ENCODE measurements around the gene DTL.

The DTL gene

GRCh38 chr1:212035835-212036605 is 472 bp downstream of the DTL start:
- no peak for DNase-seq

- DNase-seq, result peak; percentile 9
Measured at GRCh38 chr1:212037900-212038299, 2.4 kb downstream of the DTL start.

GRCh38 chr1:212039622-212040021 is 4.1 kb downstream of the DTL start:
- no peak for DNase-seq

GRCh38 chr1:212040629-212041412 is 5.3 kb downstream of the DTL start:
- peak; percentile 43 for DNase-seq

GRCh38 chr1:212042436-212042835 is 6.9 kb downstream of the DTL start:
- no peak for DNase-seq

GRCh38 chr1:212044851-212045250 is 9.3 kb downstream of the DTL start:
- DNase-seq, result no peak

- no peak for DNase-seq
Measured at GRCh38 chr1:212045981-212046380, 10.4 kb downstream of the DTL start.

GRCh38 chr1:212053993-212054392 is 18.4 kb downstream of the DTL start:
- no peak for DNase-seq

- DNase-seq, result no peak
Measured at GRCh38 chr1:212055333-212055732, 19.8 kb downstream of the DTL start.

- no peak for DNase-seq
Measured at GRCh38 chr1:212060632-212061472, 25.3 kb downstream of the DTL start.

- DNase-seq, result peak; percentile 39
Measured at GRCh38 chr1:212062832-212063438, 27.4 kb downstream of the DTL start.

- DNase-seq, result no peak
Measured at GRCh38 chr1:212067787-212068186, 32.2 kb downstream of the DTL start.

- DNase-seq, result peak; percentile 13
Measured at GRCh38 chr1:212070720-212071302, 35.3 kb downstream of the DTL start.

- DNase-seq, result no peak
Measured at GRCh38 chr1:212072047-212072446, 36.5 kb downstream of the DTL start.

GRCh38 chr1:212073490-212073889 is 37.9 kb downstream of the DTL start:
- DNase-seq, result no peak

GRCh38 chr1:212074313-212074712 is 38.8 kb downstream of the DTL start:
- no peak for DNase-seq

- DNase-seq, result no peak
Measured at GRCh38 chr1:212074856-212075255, 39.3 kb downstream of the DTL start.

- no peak for DNase-seq
Measured at GRCh38 chr1:212077028-212077427, 41.5 kb downstream of the DTL start.

GRCh38 chr1:212078826-212079225 is 43.3 kb downstream of the DTL start:
- no peak for DNase-seq

GRCh38 chr1:212082765-212083406 is 47.3 kb downstream of the DTL start:
- DNase-seq, result no peak

- DNase-seq, result peak; percentile 63
Measured at GRCh38 chr1:212089560-212090163, 54.1 kb downstream of the DTL start.

All from MV-4-11 (cell line).